Measurements from ENCODE around the gene CELA3B. TPM values are rescaled to one million over a fixed set of nuclear protein-coding genes. Genes with fewer than 3 reads are reported as not detected.
A peak's percentile ranks its signal among the peaks of the same experiment; 100 is the strongest.
"Not testable (repeated sequence)": the region's sequence is repeated elsewhere in the genome, so short reads cannot be mapped to it uniquely, and the experiment has no call there.

Gene CELA3B
- total RNA-seq, 4 donors from 2014 or later = not detected

DNA sequence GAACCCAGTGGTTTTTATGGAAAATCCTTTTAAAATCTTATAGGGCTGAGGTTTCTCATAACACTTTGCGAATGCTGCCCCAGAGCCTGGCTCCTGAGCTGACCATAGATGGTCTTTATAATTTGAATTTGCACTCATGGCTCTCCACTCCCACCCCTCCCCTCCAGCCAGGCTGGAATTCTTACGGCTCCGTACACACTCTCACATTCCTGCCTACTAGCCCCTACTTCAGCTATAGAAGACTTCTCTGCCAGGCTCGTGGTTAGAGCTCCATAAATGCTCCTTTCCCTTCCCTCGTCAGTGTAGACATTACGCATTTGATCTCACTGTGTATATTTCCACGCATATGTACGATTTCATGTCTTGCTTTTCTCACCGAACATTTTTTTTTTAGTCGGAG is 34.4 kb upstream of the CELA3B start:
- Histone ChIP-seq H3K4me1 (peaks cover 28 to 59% of the 10 kb centered on the region in 2 donors), H3K9me3 (no peaks in the 10 kb centered on the region), H3K27me3 (no peaks in the 10 kb centered on the region), H3K4me3 (no peak overlapping the region), H3K27ac (peak overlapping the region in 2 of 4 donors; percentile 16 to 69), H3K36me3 (no peaks in the 10 kb centered on the region)
- in situ Hi-C loops (cut with MboI; ENCODE audit: low sequenced_read_pairs in 4 of 4) (no loop called here), intact Hi-C loops (cut with DNase I; ENCODE audit: low total_unique reads) (no loop called here)
- no peak for ATAC-seq
- no peak for TF ChIP-seq POLR2A (IDR thresholded peaks at IDR 0.05)
- TF ChIP-seq, protein P1, sequence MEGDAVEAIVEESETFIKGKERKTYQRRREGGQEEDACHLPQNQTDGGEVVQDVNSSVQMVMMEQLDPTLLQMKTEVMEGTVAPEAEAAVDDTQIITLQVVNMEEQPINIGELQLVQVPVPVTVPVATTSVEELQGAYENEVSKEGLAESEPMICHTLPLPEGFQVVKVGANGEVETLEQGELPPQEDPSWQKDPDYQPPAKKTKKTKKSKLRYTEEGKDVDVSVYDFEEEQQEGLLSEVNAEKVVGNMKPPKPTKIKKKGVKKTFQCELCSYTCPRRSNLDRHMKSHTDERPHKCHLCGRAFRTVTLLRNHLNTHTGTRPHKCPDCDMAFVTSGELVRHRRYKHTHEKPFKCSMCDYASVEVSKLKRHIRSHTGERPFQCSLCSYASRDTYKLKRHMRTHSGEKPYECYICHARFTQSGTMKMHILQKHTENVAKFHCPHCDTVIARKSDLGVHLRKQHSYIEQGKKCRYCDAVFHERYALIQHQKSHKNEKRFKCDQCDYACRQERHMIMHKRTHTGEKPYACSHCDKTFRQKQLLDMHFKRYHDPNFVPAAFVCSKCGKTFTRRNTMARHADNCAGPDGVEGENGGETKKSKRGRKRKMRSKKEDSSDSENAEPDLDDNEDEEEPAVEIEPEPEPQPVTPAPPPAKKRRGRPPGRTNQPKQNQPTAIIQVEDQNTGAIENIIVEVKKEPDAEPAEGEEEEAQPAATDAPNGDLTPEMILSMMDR (IDR thresholded peaks at IDR 0.05 in 4 of 5, conservative IDR thresholded peaks at IDR 0.05 in 1 of 5) = no peak
- no peak for DNase-seq

DNA sequence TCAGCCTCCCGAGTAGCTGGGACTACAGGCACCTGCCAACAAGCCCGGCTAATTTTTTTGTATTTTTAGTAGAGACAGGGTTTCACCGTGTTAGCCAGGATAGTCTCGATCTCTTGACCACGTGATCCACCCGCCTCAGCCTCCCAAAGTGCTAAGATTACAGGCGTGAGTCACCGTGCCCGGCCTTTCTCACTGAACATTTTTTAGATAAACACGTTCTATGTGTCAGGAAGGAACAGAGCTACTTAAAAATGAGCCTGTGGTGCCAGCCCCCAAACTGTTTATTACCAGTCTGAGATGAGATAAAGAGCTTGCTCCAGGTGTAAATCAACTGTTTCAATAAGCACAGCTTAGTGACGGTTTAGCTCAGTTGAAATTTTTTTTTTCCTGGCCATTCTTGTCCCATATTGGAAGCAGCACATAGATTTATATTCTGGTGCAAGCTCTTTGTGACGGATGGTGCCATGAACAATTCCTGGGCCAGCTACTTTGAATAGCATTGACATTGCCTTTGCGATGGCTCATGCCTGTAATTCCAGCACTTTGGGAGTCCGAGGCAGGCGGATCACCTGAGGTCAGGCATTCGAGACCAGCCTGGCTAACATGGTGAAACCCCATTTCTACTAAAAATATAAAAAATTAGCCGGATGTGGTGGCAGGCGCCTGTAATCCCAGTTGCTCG is 33.7 kb upstream of the CELA3B start:
- DNase-seq = peak in 1 of 2 donors; percentile 48
- H3K27me3 ChIP-seq; in situ Hi-C loops (cut with MboI; ENCODE audit: low sequenced_read_pairs in 4 of 4); intact Hi-C loops (cut with DNase I; ENCODE audit: low total_unique reads); H3K9me3 ChIP-seq; H3K36me3 ChIP-seq; H3K4me3 ChIP-seq: not testable (repeated sequence)
- peak in 1 of 2 donors; percentile 32 for ATAC-seq
- Histone ChIP-seq H3K27ac (peak overlapping the region in 3 of 4 donors; percentile 16 to 69 (median 47)), H3K4me1 (peaks cover 23 to 58% of the 10 kb centered on the region in 2 donors)

DNA sequence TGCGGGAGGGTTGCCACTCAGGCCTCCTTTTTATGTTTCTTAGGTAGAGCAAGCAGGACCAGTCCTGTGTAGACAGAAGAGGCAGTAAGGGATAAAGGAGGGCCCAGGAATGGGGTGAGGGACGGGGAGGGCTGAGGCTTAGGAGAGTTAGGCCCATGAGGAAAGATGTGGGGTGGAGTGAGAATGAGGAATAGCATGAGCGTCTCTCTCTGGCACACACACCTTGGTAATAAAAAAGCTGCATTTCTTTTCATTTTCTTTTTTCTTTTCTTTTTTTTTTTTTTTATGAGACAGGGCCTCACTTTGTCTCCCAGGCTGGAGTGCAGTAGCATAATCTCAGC is 32.1 kb upstream of the CELA3B start:
- H3K4me3 ChIP-seq = no peak overlapping the region
- TF ChIP-seq POLR2A (IDR thresholded peaks at IDR 0.05) = no peak
- TF ChIP-seq, protein P1 (IDR thresholded peaks at IDR 0.05 in 4 of 5, conservative IDR thresholded peaks at IDR 0.05 in 1 of 5) = no peak
- peaks cover 8 to 42% of the 10 kb centered on the region in 2 donors for H3K4me1 ChIP-seq
- no peaks in the 10 kb centered on the region for H3K9me3 ChIP-seq
- intact Hi-C loops (cut with DNase I; ENCODE audit: low total_unique reads) (no loop called here), in situ Hi-C loops (cut with MboI; ENCODE audit: low sequenced_read_pairs in 4 of 4) (no loop called here)
- no peaks in the 10 kb centered on the region for H3K36me3 ChIP-seq
- H3K27ac ChIP-seq = peak overlapping the region in 1 of 4 donors; percentile 28
- DNase-seq (no peak), ATAC-seq (no peak)
- H3K27me3 ChIP-seq = no peaks in the 10 kb centered on the region

DNA sequence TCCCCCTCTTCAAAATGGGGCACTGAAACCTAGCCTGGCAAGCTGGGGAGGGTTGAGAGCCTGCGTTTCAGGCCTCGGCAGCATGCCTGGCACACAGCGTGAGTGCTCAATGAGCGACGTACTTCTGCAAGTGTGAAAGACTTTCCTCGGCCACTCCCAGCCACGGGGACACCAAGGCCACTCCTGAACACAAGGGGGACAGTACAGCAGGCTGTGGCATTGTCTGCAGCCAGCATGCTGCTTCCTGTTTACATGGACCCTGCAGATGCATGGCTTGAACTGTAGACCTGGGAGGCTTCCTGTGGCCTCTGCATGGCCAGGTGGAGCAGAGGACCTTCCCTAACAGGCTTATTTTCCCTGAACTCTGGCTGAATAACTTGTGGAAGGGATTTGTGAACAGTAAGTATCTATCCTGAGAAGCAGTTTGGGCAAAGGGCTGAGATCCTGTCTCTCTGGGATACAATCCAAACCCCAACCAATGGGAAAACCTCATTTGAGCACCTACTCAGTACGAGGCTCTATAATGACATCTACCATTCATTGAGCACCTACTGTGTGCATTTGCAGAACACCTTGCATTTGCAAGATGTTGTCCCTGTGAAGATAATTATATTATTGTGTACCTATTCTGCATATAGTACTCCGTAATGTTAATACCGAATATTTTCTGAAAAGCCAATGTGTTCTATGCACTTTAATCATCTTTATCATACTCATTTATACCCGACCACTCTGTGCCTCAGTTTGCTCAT is 29.8 kb upstream of the CELA3B start:
- H3K27me3 ChIP-seq = no peaks in the 10 kb centered on the region
- DNase-seq (no peak), ATAC-seq (peak; percentile 18 to 27)
- intact Hi-C loops (cut with DNase I; ENCODE audit: low total_unique reads) (no loop called here), in situ Hi-C loops (cut with MboI; ENCODE audit: low sequenced_read_pairs in 4 of 4) (no loop called here)
- no peaks in the 10 kb centered on the region for H3K9me3 ChIP-seq
- no peak for TF ChIP-seq POLR2A (IDR thresholded peaks at IDR 0.05)
- TF ChIP-seq, protein P1 (IDR thresholded peaks at IDR 0.05 in 4 of 5, conservative IDR thresholded peaks at IDR 0.05 in 1 of 5) = peak in 1 of 5 experiments; percentile 21
- peak overlapping the region in 1 of 4 donors; percentile 36 for H3K27ac ChIP-seq
- no peaks in the 10 kb centered on the region for H3K36me3 ChIP-seq
- H3K4me3 ChIP-seq = no peak overlapping the region
- H3K4me1 ChIP-seq = peaks cover 4 to 23% of the 10 kb centered on the region in 2 donors

DNA sequence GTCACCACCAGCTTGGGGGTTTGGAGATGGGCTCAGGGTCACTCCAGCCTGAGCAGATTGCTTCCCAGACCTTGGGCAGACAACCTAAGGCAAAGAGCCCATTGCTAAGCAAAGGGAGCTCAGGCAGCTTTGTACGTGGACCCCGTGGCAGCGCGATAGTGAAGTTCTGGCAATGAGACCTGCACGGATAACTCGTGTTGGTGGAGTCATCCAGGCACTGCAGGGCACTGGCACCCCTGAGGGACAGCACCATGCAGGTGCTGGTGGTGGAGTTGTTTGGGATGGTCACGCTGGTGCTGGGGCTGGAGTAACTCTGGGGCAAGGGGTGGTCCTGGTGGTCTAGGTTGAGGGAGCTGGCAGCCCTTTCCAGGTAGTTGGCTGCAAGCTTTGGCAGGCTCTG is 26.1 kb upstream of the CELA3B start:
- Histone ChIP-seq H3K27ac (no peak overlapping the region), H3K27me3 (no peaks in the 10 kb centered on the region), H3K4me1 (peaks cover under 1 to 11% of the 10 kb centered on the region in 2 donors), H3K36me3 (no peaks in the 10 kb centered on the region), H3K4me3 (no peak overlapping the region), H3K9me3 (no peaks in the 10 kb centered on the region)
- DNase-seq = no peak
- in situ Hi-C loops (cut with MboI; ENCODE audit: low sequenced_read_pairs in 4 of 4) = loop anchor here in 2 of 4 donors (25.0 kb wide), 2 partner anchors 88 to 188 kb away; no protein-coding TSS in a partner anchor
- ATAC-seq = no peak
- intact Hi-C loops (cut with DNase I; ENCODE audit: low total_unique reads) = no loop called here
- TF ChIP-seq, protein P1 (IDR thresholded peaks at IDR 0.05 in 4 of 5, conservative IDR thresholded peaks at IDR 0.05 in 1 of 5) = no peak
- TF ChIP-seq POLR2A (IDR thresholded peaks at IDR 0.05) = no peak

Data from gastrocnemius medialis (tissue), 4 donors.